ENCODE results near the gene RSL24D1. TPM values are rescaled to one million over a fixed set of nuclear protein-coding genes. Genes with fewer than 3 reads are reported as not detected.

RSL24D1 gene
- total RNA-seq, 1 experiment from 2014 or later, result 111 TPM

GRCh38 chr15:55231455-55231854 lies 34.7 kb upstream of the RSL24D1 start:
- Histone ChIP-seq H3K9me3 (ENCODE audit: control insufficient read depth, low read depth, low read length) (no peaks in the 10 kb centered on the region), H4K91ac (ENCODE audit: insufficient read length, low read depth, low read length) (no peak overlapping the region), H4K20me1 (ENCODE audit: control insufficient read depth, insufficient read depth, insufficient read length) (no peaks in the 10 kb centered on the region), H2AFZ (ENCODE audit: low read length) (no peak overlapping the region), H3K4me1 (ENCODE audit: insufficient read depth, low read length) (no peaks in the 10 kb centered on the region), H3K27ac (ENCODE audit: insufficient read length, low read depth, low read length) (no peak overlapping the region), H3K9ac (ENCODE audit: extremely low read depth, insufficient read length, low read length) (no peak overlapping the region), H2BK12ac (ENCODE audit: insufficient read length, low read depth, low read length) (no peak overlapping the region), H3K23me2 (ENCODE audit: insufficient read length, low read depth, low read length, poor library complexity, severe bottlenecking) (no peaks in the 10 kb centered on the region), H3K79me2 (ENCODE audit: insufficient read depth, low read length) (no peaks in the 10 kb centered on the region), H2BK20ac (ENCODE audit: low read depth, low read length, poor library complexity, severe bottlenecking) (no peak overlapping the region), H2AK5ac (ENCODE audit: insufficient read length, low read length) (no peak overlapping the region), H2BK120ac (ENCODE audit: low read depth, low read length, poor library complexity, severe bottlenecking) (no peak overlapping the region), H3K27me3 (ENCODE audit: insufficient read depth, low read length) (no peaks in the 10 kb centered on the region), H3K4ac (ENCODE audit: low read depth, low read length) (no peak overlapping the region), H2BK15ac (ENCODE audit: low read depth, low read length) (no peak overlapping the region), H3K4me2 (ENCODE audit: insufficient read depth, insufficient read length, low read length) (no peak overlapping the region), H3K18ac (ENCODE audit: insufficient read length, low read depth, low read length) (no peak overlapping the region), H3K23ac (ENCODE audit: insufficient read length, low read depth, low read length) (no peak overlapping the region), H3T11ph (ENCODE audit: low read length) (no peak overlapping the region), H4K8ac (replicated peaks; ENCODE audit: insufficient read length, low read depth, low read length) (no peak overlapping the region), H3K79me1 (ENCODE audit: insufficient read depth, low read depth, low read length, poor library complexity, severe bottlenecking) (no peaks in the 10 kb centered on the region), H3K14ac (ENCODE audit: insufficient read depth, low read length) (no peak overlapping the region), H3K56ac (ENCODE audit: insufficient read length, low read depth, low read length) (no peak overlapping the region), H2BK5ac (ENCODE audit: insufficient read length, low read length) (no peak overlapping the region), H4K5ac (ENCODE audit: insufficient read length, low read depth, low read length) (no peak overlapping the region)
- Mint-ChIP-seq H3K36me3 (ENCODE audit: insufficient read depth in 1 of 3, low read depth in 3 of 3) (no peaks in the 10 kb centered on the region), H3K27me3 (ENCODE audit: low read depth) (no peaks in the 10 kb centered on the region), H3K27ac (no peak overlapping the region), H3K9me3 (no peaks in the 10 kb centered on the region), H3K4me3 (no peak overlapping the region), H3K4me1 (peaks cover 0 to 3% of the 10 kb centered on the region in 2 experiments; a peak in 1 of 4 replicates)
- TF ChIP-seq, protein P1, sequence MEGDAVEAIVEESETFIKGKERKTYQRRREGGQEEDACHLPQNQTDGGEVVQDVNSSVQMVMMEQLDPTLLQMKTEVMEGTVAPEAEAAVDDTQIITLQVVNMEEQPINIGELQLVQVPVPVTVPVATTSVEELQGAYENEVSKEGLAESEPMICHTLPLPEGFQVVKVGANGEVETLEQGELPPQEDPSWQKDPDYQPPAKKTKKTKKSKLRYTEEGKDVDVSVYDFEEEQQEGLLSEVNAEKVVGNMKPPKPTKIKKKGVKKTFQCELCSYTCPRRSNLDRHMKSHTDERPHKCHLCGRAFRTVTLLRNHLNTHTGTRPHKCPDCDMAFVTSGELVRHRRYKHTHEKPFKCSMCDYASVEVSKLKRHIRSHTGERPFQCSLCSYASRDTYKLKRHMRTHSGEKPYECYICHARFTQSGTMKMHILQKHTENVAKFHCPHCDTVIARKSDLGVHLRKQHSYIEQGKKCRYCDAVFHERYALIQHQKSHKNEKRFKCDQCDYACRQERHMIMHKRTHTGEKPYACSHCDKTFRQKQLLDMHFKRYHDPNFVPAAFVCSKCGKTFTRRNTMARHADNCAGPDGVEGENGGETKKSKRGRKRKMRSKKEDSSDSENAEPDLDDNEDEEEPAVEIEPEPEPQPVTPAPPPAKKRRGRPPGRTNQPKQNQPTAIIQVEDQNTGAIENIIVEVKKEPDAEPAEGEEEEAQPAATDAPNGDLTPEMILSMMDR (conservative IDR thresholded peaks at IDR 0.05), result no peak
- no peak for DNase-seq
- no CpG with 5 or more reads among the region's 1 CpG for WGBS (ENCODE audit: extremely low coverage, insufficient read length, low lambda C conversion rate)

Data from H9 (cell line).